HG02840 (cell line): ENCODE measurements around the gene UFD1.

Experiments
- ATAC-seq: cut with Tn5 transposase; IDR thresholded peaks from one replicate; pipeline ENCODE4 v1.9.1; 2021; ENCODE audit warnings: mild to moderate bottlenecking, moderate library complexity, moderate number of reproducible peaks; ENCODE audit not compliant: unreplicated experiment, low FRiP score

UFD1 gene

GRCh38 chr22:19516378-19517170 lies 37.6 kb upstream of the UFD1 start:
- no peak for ATAC-seq

DNA sequence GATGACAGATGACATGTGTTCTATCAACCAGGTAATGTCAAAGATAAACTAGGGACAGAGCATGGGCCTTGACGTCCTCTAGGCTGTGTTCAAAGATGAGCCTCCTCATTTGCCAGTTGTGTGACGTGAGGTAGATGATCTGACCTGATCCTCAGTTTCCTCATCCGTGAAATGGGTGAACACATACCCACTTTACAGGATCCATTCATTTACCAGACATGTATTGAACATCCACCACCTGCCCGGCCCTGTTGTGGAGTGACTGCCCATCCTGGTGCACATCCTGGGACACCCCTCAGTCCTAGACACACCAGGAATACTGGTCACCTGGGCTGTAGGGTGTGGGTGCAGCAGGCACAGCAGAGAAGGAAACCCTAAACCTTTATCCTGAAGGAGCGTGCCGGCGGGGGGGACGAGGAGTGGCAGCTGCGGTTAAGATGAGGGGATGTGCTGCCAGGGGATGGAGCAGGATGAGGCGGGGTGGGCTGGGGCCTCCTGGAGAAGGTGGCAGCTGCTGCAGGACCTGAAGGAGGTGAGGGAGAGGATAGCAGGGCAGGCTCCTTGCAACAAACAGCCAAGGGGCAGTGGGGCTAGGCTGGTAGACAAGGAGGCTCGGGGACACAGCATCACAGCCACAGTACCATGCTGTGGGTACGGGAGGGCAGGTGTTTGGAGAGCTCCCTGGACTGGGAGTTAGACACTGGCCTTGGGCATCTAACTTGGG lies 36.8 kb upstream of the UFD1 start:
- ATAC-seq: no peak

GRCh38 chr22:19514831-19515565 lies 36.0 kb upstream of the UFD1 start:
- ATAC-seq: no peak

- no peak for ATAC-seq
Observed at GRCh38 chr22:19513823-19514222, 34.8 kb upstream of the UFD1 start.

DNA sequence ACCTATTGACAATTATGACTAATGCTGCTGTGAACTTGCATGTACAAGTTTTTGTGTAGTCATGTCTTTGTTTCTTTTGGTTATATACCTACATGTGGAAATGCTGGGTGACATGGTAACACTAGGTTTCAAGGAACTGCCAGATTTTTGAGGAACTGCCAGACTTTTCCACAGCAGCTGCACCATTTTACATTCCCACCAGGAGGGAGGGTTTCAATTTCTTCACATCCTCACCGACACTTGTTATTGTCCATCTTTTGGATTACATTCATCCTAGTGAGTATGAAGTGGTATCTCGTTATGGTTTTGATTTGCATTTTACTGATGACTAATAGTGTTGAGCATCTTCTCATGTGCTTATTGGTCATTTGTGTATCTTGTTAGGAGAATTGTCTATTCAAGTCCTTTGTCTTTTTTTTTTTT lies 31.9 kb upstream of the UFD1 start:
- ATAC-seq: no peak

DNA sequence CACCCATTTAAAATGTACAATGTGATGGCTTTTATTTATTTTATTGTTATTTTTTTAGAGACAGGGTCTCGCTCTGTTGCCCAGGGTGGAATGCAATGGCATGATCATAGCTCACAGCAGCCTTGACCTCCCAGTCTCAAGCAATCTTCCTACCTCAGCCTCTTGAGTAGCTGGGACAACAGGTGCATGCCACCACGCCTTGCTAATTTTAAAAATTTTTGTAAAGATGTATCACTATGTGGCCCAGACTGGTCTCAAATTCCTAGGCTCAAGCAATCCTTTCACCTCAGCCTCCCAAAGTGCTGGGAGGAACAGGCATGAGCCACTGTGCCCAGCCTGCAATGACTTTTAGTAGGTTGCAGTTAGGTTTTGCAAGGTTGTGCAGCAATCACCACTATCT lies 30.9 kb upstream of the UFD1 start:
- no peak for ATAC-seq

GRCh38 chr22:19509191-19509590 lies 30.2 kb upstream of the UFD1 start:
- ATAC-seq: no peak

GRCh38 chr22:19508024-19508776 lies 29.2 kb upstream of the UFD1 start:
- ATAC-seq: no peak

- ATAC-seq: no peak
Observed at GRCh38 chr22:19507534-19507861, 28.5 kb upstream of the UFD1 start.

GRCh38 chr22:19506212-19506611 lies 27.2 kb upstream of the UFD1 start:
- ATAC-seq: no peak

- no peak for ATAC-seq
Observed at GRCh38 chr22:19505735-19506126, 26.7 kb upstream of the UFD1 start.

- no peak for ATAC-seq
Observed at GRCh38 chr22:19504900-19505734, 26.1 kb upstream of the UFD1 start.

DNA sequence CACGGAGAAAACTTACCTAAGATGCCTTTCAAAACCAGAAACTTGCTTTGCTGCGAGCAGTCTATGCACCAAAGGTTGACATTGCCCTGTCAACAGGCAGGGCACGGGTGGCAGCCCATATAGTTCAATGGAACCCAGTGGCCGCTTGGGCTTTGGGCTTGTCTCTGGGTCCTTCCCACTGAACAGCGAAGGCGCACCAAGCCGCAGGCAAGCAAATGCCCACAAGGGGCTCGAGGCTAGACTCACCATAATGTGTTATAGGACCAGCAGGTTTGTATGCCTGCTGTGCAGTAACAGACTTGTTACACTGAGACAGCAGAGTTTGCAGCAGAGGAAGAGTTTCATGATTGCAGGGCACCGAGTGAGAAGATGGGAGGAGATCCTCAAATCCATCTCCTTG lies 24.9 kb upstream of the UFD1 start:
- no peak for ATAC-seq

DNA sequence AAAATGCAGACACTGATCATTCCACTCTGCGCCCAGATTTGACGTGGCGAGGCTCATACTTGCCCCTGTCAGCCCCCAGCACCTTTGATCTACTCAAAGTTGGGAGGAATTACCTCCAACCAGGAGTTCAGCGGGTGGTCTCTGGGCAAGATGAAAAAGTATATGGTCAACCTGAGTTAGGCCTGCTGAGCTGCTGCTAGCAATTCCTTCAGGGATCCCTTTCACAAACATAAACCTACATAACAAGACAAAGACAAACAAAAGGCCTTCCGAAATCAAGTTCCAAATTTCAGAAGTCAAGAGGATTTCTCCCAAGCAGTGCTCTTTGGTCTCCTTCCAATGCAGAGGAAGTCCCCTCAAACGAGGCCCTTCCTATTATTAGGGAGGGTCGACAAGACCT lies 24.4 kb upstream of the UFD1 start:
- ATAC-seq: no peak

- no peak for ATAC-seq
Observed at GRCh38 chr22:19501897-19502447, 23.0 kb upstream of the UFD1 start.

GRCh38 chr22:19499880-19500242 lies 20.9 kb upstream of the UFD1 start:
- no peak for ATAC-seq

DNA sequence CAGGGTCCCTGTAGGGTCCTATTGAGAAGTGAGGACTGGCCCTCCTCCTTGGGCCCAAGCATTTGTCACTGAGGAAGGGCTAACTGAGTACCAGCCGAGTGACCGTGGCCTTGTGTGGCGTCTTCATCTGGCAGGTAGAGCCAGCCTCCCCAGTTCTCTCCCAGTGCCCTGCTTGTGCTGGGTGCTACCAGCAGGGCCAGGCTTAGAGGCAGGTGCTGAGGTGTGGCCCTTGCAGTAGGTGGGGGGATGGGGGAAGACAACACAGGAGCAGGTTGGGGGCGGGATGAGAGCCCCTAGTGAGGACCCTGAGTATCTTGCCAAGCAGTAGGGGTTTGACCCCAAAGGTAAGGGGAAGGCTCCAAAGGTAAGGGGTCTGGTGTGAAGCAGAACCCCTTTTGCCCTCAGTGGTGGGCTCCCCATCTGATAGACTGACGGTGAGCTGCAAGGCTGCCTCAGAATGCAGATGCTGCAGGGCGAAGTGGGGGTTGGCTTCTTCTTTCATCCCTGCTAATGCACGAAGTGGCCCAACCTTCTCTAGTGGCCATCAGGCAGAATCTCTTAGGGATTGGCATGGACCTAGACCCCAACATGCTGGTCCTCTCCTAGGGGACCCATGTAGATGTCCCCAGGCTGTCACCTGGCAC lies 20.4 kb upstream of the UFD1 start:
- ATAC-seq: no peak

DNA sequence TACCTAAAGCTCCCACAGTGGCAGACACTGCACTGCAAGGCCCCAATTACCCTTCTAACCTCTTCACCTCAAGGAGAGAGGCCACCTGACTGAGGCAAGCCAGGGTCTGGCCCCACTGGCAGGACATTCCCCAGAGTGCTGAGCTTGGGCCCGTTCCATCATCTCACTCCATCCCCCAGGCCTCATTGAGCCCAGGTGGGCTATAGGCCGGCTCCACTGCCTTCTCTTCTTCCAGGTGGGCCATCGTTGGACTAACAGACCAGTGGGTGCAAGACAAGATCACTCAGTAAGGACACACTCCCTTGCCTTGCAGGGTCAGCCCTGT lies 19.8 kb upstream of the UFD1 start:
- no peak for ATAC-seq

GRCh38 chr22:19498154-19498865 lies 19.3 kb upstream of the UFD1 start:
- ATAC-seq: no peak
